ENCODE results near the gene USP10.
"Not testable (repeated sequence)": the region's sequence is repeated elsewhere in the genome, so short reads cannot be mapped to it uniquely, and the experiment has no call there.

Gene USP10

GRCh38 chr16:84690088-84690819 is 9.5 kb upstream of the USP10 start:
- TF ChIP-seq CTCF (conservative IDR thresholded peaks at IDR 0.05): no peak
- no peak overlapping the region for H3K27ac ChIP-seq

GRCh38 chr16:84692451-84693214 is 7.2 kb upstream of the USP10 start:
- no peak for TF ChIP-seq CTCF (conservative IDR thresholded peaks at IDR 0.05)
- H3K27ac ChIP-seq: no peak overlapping the region

GRCh38 chr16:84693869-84694268 is 5.9 kb upstream of the USP10 start:
- not testable (repeated sequence) for H3K27ac ChIP-seq

GRCh38 chr16:84694980-84695379 is 4.8 kb upstream of the USP10 start:
- H3K27ac ChIP-seq: no peak overlapping the region
- no peak for TF ChIP-seq CTCF (conservative IDR thresholded peaks at IDR 0.05)

GRCh38 chr16:84699147-84699711 is 571 bp upstream of the USP10 start:
- peak overlapping the region; percentile 81 for H3K27ac ChIP-seq
- TF ChIP-seq CTCF (conservative IDR thresholded peaks at IDR 0.05): no peak

GRCh38 chr16:84700446-84701300 is 873 bp downstream of the USP10 start:
- TF ChIP-seq CTCF (conservative IDR thresholded peaks at IDR 0.05): no peak
- H3K27ac ChIP-seq: peak overlapping the region; percentile 81

GRCh38 chr16:84703681-84704080 is 3.9 kb downstream of the USP10 start:
- no peak for TF ChIP-seq CTCF (conservative IDR thresholded peaks at IDR 0.05)
- no peak overlapping the region for H3K27ac ChIP-seq
